Measurements from ENCODE around the gene CHERP.

Gene CHERP

GRCh38 chr19:16537111-16537510 lies 5.1 kb downstream of the CHERP start:
- no peaks in the 10 kb centered on the region for H3K27me3 Mint-ChIP-seq
- H3K4me3 Mint-ChIP-seq: no peak overlapping the region
- peaks cover 6% of the 10 kb centered on the region for H3K36me3 Mint-ChIP-seq
- H3K4me1 Mint-ChIP-seq (ENCODE audit: low read depth): peaks cover 35% of the 10 kb centered on the region
- peak overlapping the region; percentile 28 for H3K27ac Mint-ChIP-seq
- no peaks in the 10 kb centered on the region for H3K9me3 Mint-ChIP-seq (ENCODE audit: low read depth)

DNA sequence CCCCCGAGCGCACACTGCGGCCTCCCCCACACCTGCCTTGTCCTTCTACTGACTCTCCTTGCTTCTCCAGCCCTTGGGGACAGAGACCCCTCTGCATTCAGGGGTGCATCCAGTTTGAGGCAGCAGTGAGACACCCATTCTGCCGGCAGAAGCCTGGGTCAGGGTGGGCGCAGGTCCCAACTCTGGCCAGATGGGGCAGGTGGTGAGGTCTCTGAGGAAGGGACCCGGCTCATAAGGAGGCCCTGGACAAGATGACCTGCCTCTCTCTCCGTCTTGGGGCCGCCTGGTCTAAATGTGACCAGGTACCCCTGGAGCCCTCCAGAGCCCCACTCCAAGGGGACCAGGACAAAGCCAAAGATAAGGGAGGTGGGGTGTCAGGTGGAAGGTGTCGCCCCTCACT lies 6.1 kb downstream of the CHERP start:
- peaks cover 3% of the 10 kb centered on the region for H3K36me3 Mint-ChIP-seq
- no peaks in the 10 kb centered on the region for H3K9me3 Mint-ChIP-seq (ENCODE audit: low read depth)
- no peak overlapping the region for H3K27ac Mint-ChIP-seq
- no peak overlapping the region for H3K4me3 Mint-ChIP-seq
- peaks cover 28% of the 10 kb centered on the region for H3K4me1 Mint-ChIP-seq (ENCODE audit: low read depth)
- no peaks in the 10 kb centered on the region for H3K27me3 Mint-ChIP-seq

DNA sequence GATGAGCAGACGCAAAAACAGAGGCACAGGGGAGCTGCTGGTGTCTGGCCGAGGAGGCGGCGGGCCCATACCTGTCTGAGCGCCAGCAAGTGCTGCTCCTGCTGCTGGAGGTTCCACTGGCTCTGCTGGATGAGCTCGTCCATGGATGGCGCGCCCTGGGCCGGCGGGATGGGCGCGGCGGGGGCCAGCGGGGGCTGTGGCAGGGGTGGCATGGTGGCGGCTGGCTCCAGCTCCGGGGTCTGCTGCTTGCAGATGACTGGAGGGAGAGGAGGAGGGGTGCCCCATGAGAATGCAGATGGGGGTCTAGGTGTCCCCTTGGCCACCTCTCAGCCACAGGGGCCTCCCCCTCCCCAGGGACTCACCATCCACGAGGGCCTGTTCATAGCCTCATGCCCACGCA lies 6.9 kb downstream of the CHERP start:
- Mint-ChIP-seq H3K4me3 (no peak overlapping the region), H3K36me3 (peaks cover 3% of the 10 kb centered on the region), H3K27me3 (no peaks in the 10 kb centered on the region), H3K9me3 (ENCODE audit: low read depth) (no peaks in the 10 kb centered on the region), H3K4me1 (ENCODE audit: low read depth) (peaks cover 26% of the 10 kb centered on the region), H3K27ac (no peak overlapping the region)

DNA sequence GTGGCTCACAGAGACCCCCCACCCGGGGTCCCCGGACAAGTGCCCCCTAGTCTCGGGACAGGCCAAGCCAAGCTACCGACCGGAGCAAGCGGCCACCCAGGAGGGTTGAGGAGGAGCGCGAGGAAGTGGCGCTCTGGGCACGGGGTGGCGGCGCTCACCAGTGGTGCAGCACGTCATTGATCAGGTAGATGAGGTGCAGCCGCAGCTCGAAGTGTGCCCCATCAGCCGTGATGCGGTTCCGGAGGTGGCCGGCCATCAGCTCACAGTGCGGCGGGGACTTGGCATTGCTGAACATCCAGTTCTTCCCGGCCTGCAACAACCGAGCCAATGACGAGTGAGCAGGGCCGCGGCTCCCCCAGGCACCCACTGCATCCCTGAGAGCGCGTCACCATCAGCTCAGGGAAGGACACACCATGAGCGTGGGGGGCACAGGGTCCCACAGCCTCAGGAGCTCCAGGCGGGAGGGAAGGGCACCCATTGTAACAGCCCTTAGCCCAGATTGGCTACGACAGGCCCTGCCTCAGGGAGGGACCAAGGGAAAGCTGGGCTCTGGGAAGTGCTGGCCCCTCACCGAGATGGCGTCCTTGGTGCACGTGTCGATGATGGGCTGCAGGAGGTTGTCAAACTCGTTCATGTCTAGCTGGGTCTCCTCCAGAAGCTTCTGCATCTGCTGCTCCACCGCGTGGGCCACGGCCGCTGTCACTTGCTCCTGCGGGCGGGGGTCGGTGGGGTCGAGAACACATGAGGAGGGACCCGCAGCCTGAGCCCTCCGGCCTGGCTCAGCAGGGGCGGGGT lies 9.6 kb downstream of the CHERP start:
- Mint-ChIP-seq H3K27ac (no peak overlapping the region), H3K9me3 (ENCODE audit: low read depth) (no peaks in the 10 kb centered on the region), H3K36me3 (no peaks in the 10 kb centered on the region), H3K4me3 (no peak overlapping the region), H3K27me3 (no peaks in the 10 kb centered on the region), H3K4me1 (ENCODE audit: low read depth) (peaks cover 5% of the 10 kb centered on the region)

DNA sequence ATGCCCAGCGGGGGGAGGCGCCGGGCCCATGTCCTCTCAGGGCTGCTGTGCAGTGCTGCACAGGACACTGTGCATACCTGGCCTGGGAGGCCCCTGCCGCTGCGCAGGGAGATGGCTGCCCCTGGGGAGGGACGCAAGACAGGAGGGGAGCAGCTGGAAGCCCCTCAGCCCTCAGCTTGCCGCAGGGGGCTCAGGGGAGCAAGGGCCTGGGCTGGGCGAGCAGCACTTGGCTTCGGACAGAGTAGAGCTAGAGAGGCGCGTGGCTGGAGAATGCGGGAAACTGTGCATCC lies 10.9 kb downstream of the CHERP start:
- H3K9me3 Mint-ChIP-seq (ENCODE audit: low read depth): no peaks in the 10 kb centered on the region
- no peak overlapping the region for H3K4me3 Mint-ChIP-seq
- no peak overlapping the region for H3K27ac Mint-ChIP-seq
- no peaks in the 10 kb centered on the region for H3K4me1 Mint-ChIP-seq (ENCODE audit: low read depth)
- H3K27me3 Mint-ChIP-seq: no peaks in the 10 kb centered on the region
- H3K36me3 Mint-ChIP-seq: no peaks in the 10 kb centered on the region

DNA sequence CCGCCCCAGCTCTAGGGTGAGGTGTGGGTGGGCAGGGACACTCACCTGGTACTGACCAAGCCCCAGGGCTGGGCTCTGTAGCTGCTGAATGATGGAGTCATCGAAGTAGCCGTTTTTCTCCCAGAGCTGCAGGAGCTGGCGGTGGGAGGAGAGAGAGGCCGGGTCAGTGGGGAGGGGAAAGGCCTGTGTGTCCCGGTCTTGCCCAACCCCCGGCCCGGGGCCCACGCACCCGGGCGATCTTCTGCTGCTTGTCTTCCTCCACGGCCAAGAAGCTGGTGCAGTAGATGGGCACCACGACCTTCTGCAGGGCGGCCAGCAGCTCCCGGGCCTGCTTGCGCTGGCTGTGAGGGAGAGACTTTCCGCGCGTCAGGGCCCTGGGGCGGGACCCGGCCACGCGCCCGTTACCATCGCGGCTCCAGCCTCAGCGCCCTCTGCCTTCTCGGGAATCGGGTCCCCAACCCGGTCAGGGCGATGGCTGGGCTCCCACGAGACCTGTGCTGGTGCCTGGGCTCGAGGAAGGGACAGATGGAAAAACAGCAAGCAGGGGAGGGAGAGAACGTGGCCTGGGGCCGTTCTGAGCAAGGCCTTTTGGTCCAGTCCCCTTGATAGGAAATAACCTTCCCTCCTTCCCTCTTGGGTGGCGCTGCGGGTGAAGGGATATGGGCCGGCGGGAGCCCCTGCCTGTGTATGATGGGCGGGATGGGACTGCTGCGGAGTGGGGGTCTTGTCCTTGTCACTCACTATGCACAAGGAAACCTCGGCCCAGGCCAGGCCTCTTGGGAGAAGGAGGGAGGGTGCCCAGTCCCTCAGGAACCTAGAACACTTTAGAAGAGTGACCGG lies 11.5 kb downstream of the CHERP start:
- Mint-ChIP-seq H3K27me3 (no peaks in the 10 kb centered on the region), H3K4me3 (no peak overlapping the region), H3K9me3 (ENCODE audit: low read depth) (no peaks in the 10 kb centered on the region), H3K27ac (no peak overlapping the region), H3K4me1 (ENCODE audit: low read depth) (no peaks in the 10 kb centered on the region), H3K36me3 (no peaks in the 10 kb centered on the region)

DNA sequence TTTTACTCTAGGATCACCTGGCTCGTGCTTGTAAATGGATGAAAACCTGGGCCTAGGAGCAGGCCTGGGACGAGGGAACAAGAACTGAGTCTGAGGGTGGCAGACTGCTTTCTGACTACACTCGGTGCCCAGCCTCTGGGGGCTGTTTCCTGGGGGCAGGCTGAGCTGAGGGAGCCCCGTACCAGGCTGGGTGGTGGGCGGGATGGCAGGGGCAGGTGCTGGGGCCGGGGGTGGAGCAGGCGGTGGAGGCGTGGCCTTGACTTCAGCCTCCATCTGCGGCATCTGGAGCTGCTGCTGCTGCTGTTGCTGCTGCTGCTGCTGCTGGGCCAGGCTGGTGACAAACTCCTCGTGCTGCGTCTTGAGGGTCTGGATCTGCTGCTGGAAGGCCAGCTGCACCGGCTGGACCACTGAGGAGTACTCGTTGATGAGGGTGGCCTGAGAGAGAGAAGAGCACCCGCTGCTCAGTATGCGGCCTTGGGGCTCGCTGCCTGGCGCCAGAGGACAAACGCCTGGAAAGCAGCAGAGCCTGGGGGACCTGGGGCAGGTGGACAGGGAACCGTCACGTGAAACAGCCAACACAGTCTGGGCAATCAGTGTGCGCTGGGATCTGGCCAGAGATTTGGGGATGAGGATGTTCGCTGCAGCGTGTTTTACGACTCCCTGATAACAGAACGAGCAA lies 12.6 kb downstream of the CHERP start:
- H3K27ac Mint-ChIP-seq: no peak overlapping the region
- H3K36me3 Mint-ChIP-seq: no peaks in the 10 kb centered on the region
- no peak overlapping the region for H3K4me3 Mint-ChIP-seq
- H3K27me3 Mint-ChIP-seq: no peaks in the 10 kb centered on the region
- H3K4me1 Mint-ChIP-seq (ENCODE audit: low read depth): no peaks in the 10 kb centered on the region
- no peaks in the 10 kb centered on the region for H3K9me3 Mint-ChIP-seq (ENCODE audit: low read depth)

- H3K9me3 Mint-ChIP-seq (ENCODE audit: low read depth): no peaks in the 10 kb centered on the region
- no peaks in the 10 kb centered on the region for H3K4me1 Mint-ChIP-seq (ENCODE audit: low read depth)
- H3K36me3 Mint-ChIP-seq: no peaks in the 10 kb centered on the region
- no peak overlapping the region for H3K4me3 Mint-ChIP-seq
- H3K27me3 Mint-ChIP-seq: no peaks in the 10 kb centered on the region
- H3K27ac Mint-ChIP-seq: no peak overlapping the region
Observed at GRCh38 chr19:16527971-16528521, 14.2 kb downstream of the CHERP start.

DNA sequence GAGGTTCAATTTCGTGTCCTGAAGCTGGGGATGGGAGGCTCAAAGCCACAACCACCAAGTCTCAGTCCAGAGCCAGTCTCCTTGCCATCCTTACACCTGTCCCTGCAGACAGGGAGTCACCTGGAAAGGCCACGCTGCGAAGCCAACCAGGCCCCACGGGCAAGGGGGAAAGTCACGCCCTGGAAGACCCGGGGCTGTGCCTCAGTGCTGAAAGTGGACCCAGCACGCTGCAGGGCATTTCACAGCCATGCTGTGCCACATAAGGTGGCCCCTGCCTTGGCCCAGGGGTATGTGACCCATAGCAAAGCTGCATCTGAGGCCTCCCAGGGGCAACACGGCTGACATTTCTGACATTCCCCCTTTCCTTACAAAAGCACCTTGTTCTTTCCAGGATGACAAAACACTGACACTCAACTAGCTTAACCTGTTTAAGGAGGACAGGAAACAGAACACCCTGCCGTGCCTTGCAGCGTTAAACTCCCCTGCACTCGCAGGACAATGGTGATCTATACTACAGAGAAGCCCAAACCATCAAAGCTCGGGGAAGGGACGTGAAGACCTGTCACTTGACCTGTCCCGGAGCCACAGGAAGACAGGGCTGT lies 14.8 kb downstream of the CHERP start:
- Mint-ChIP-seq H3K36me3 (no peaks in the 10 kb centered on the region), H3K4me1 (ENCODE audit: low read depth) (no peaks in the 10 kb centered on the region), H3K27ac (no peak overlapping the region)

DNA sequence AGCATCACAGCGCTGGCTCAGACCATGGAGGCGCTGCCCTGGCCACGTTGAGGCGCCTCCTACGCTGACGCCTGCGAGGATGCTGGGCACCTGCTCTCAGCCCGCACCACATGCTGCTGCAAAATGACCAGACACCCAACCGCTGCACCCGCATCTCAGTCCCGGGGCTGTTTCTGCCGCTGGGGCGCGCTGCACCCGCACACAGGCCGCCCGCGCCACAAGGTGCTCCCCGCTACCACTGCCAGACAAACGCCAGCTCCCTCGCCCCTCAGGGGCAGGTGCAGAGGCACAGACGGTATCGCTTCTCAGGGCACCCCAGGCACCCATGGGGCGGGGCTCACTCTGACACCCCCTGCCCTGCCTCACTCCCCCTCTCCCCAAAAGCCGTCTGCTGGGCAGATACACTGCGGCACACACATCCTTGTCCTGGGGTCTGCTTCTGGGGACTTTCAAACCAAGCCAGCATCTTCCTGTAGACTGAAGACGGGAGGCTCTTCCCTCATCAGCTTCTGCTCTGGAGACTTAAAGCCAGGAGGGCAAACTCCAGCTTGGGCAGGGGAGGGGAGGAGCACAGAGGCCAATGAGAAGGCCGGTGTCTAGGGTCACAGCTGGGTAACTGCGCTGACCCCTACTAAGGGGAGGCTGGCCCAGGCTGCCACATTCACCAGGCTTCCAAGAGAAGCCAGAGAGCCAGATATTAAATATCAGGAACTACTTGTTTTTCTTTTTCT lies 16.3 kb downstream of the CHERP start:
- Mint-ChIP-seq H3K36me3 (no peaks in the 10 kb centered on the region), H3K27me3 (no peaks in the 10 kb centered on the region), H3K27ac (no peak overlapping the region), H3K4me3 (no peak overlapping the region), H3K9me3 (ENCODE audit: low read depth) (no peaks in the 10 kb centered on the region), H3K4me1 (ENCODE audit: low read depth) (no peaks in the 10 kb centered on the region)

More for the DNA sequence above, 14.8 kb downstream of the CHERP start:
- Mint-ChIP-seq H3K27me3 (no peaks in the 10 kb centered on the region), H3K9me3 (ENCODE audit: low read depth) (no peaks in the 10 kb centered on the region), H3K4me3 (no peak overlapping the region)

DNA sequence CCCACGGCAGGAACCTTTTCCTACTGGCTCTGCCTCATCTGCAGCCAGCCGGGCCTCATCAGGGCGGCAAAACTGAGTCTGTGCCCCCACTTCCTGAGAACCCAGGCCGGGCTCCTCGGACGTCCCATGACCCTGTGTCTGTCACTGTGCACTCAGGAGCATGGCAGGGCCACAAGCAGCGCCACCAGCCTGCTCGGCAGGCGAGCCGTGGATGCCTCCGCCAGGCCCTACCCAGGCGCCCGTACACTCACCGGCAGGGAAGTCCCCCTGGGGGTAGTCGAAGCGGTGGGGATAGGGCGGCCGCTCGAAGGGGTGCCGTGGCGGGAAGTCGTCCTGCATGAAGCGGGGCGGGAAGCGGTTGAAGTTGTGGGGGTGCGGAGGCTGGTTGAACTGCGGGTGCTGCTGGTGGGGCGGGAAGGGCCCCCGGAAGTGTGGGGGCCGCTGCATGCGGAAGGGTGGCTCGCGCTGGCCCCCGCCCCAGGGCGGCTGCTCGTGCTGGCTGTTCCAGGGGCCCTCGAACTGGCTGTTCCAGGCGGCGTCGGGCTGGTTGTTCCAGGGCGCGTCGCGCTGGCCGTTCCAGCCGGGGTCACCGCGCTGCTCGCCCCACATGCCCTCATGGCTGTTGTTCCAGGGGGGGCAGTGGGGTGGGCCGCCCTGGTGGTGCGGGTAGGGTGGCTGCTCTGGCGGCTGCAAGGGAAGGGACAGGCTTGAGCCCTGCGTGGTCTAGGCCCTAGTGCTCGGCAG lies 17.1 kb downstream of the CHERP start:
- Mint-ChIP-seq H3K27me3 (no peaks in the 10 kb centered on the region), H3K4me3 (no peak overlapping the region), H3K27ac (no peak overlapping the region), H3K4me1 (ENCODE audit: low read depth) (no peaks in the 10 kb centered on the region), H3K9me3 (ENCODE audit: low read depth) (no peaks in the 10 kb centered on the region), H3K36me3 (no peaks in the 10 kb centered on the region)

GRCh38 chr19:16522559-16523377 lies 19.5 kb downstream of the CHERP start:
- no peaks in the 10 kb centered on the region for H3K36me3 Mint-ChIP-seq
- H3K27me3 Mint-ChIP-seq: no peaks in the 10 kb centered on the region
- no peak overlapping the region for H3K4me3 Mint-ChIP-seq
- no peaks in the 10 kb centered on the region for H3K4me1 Mint-ChIP-seq (ENCODE audit: low read depth)
- H3K27ac Mint-ChIP-seq: peak overlapping the region; percentile 22
- H3K9me3 Mint-ChIP-seq (ENCODE audit: low read depth): no peaks in the 10 kb centered on the region

DNA sequence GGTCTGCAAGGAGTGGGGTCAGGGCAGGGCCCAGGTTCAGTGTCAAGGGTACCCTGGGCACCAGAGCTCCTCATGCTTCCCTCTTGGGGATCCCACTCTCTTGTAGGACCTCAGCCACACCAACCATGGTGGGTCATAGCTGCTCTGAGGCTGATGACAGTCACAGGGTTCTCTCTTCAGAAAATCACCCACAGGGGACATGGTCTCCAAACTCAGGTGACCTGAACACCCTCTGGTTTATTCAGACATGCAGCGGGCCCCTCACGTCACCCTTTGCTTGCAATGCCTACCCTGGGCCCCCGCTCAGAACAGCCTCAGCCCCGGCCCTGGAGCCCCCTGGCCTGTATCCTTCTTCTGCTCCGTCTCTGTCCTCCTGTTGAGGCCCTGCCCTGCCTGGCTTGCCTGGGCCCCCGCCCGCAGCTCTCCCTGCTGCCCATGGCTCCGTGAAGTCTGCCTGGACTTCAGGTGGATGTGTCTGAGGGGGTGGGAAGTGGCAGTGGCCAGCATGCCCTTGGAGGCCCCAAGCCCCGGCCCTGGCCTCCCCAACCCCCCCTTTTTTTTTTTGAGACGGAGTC lies 20.4 kb downstream of the CHERP start:
- no peak overlapping the region for H3K4me3 Mint-ChIP-seq
- no peak overlapping the region for H3K27ac Mint-ChIP-seq
- no peaks in the 10 kb centered on the region for H3K27me3 Mint-ChIP-seq
- H3K4me1 Mint-ChIP-seq (ENCODE audit: low read depth): no peaks in the 10 kb centered on the region
- no peaks in the 10 kb centered on the region for H3K36me3 Mint-ChIP-seq
- no peaks in the 10 kb centered on the region for H3K9me3 Mint-ChIP-seq (ENCODE audit: low read depth)
